ENCODE results near the gene RASA4B.
"Not testable (repeated sequence)": the region's sequence is repeated elsewhere in the genome, so short reads cannot be mapped to it uniquely, and the experiment has no call there.

Gene RASA4B

GRCh38 chr7:102478314-102479208 lies 39.0 kb downstream of the RASA4B start, which contains the start of gene POLR2J:
Gene POLR2J, minus strand, starts transcription at chr7:102478922. Its CDS starts 62 bp downstream, at chr7:102478860.
- not testable (repeated sequence) for H3K27ac ChIP-seq (replicated peaks; ENCODE audit: low read length); H2BK12ac ChIP-seq (ENCODE audit: low read length); H3K9me3 ChIP-seq (replicated peaks in 1 of 2; ENCODE audit: control insufficient read depth in 2 of 2, insufficient read depth in 1 of 2, low read depth in 1 of 2, low read length in 2 of 2); H2AK5ac ChIP-seq (ENCODE audit: low read depth, low read length); H4K8ac ChIP-seq (ENCODE audit: low read depth, low read length); H2BK15ac ChIP-seq (ENCODE audit: low read length); H4K91ac ChIP-seq (ENCODE audit: low read depth, low read length, poor library complexity); H3K14ac ChIP-seq (ENCODE audit: low read length); H3K4ac ChIP-seq (ENCODE audit: low read length); H3K18ac ChIP-seq (ENCODE audit: low read length); H3K27me3 ChIP-seq (ENCODE audit: control insufficient read depth in 3 of 3, insufficient read depth in 3 of 3, low read depth in 1 of 3, low read length in 3 of 3); H3K23ac ChIP-seq (ENCODE audit: low read depth, low read length, poor library complexity); H3K36me3 ChIP-seq (replicated peaks in 1 of 2; ENCODE audit: control insufficient read depth in 2 of 2, insufficient read depth in 2 of 2, low read length in 2 of 2); H2BK120ac ChIP-seq (ENCODE audit: low read depth, low read length); H3K79me1 ChIP-seq (ENCODE audit: low read depth, low read length); H2BK5ac ChIP-seq (ENCODE audit: low read length); H3K9ac ChIP-seq (ENCODE audit: low read depth, low read length, poor library complexity); H3K4me1 ChIP-seq (ENCODE audit: control insufficient read depth in 2 of 2, insufficient read depth in 1 of 2, low read depth in 1 of 2, low read length in 2 of 2)
- DNase-seq (ENCODE audit: low spot score): peak; percentile 79
- Histone ChIP-seq H2AFZ (ENCODE audit: low read length) (peak within 1 kb of the TSS; percentile 49), H3K4me3 (ENCODE audit: low read length in 2 of 2) (peak within 1 kb of the TSS; percentile 41 to 67), H3K4me2 (ENCODE audit: insufficient read depth, low read length, poor library complexity, severe bottlenecking) (peak within 1 kb of the TSS; percentile 11)
- WGBS, 2 donors (ENCODE audit: extremely low coverage in 2 of 2, insufficient read length in 2 of 2, insufficient replicate concordance in 1 of 2): no CpG with 5 or more reads among the region's 72 CpGs

GRCh38 chr7:102474736-102475435 lies 42.7 kb downstream of the RASA4B start:
- H3K4ac ChIP-seq (ENCODE audit: low read length); H3K4me2 ChIP-seq (ENCODE audit: insufficient read depth, low read length, poor library complexity, severe bottlenecking); H3K23ac ChIP-seq (ENCODE audit: low read depth, low read length, poor library complexity); H3K79me1 ChIP-seq (ENCODE audit: low read depth, low read length); H2AFZ ChIP-seq (ENCODE audit: low read length); H4K91ac ChIP-seq (ENCODE audit: low read depth, low read length, poor library complexity); H2BK15ac ChIP-seq (ENCODE audit: low read length); H2AK5ac ChIP-seq (ENCODE audit: low read depth, low read length); H2BK12ac ChIP-seq (ENCODE audit: low read length); H3K4me1 ChIP-seq (ENCODE audit: control insufficient read depth in 2 of 2, insufficient read depth in 1 of 2, low read depth in 1 of 2, low read length in 2 of 2); H3K9me3 ChIP-seq (replicated peaks in 1 of 2; ENCODE audit: control insufficient read depth in 2 of 2, insufficient read depth in 1 of 2, low read depth in 1 of 2, low read length in 2 of 2); H3K18ac ChIP-seq (ENCODE audit: low read length); H2BK120ac ChIP-seq (ENCODE audit: low read depth, low read length); H3K9ac ChIP-seq (ENCODE audit: low read depth, low read length, poor library complexity); H3K27me3 ChIP-seq (ENCODE audit: control insufficient read depth in 3 of 3, insufficient read depth in 3 of 3, low read depth in 1 of 3, low read length in 3 of 3); DNase-seq (ENCODE audit: low spot score); H3K27ac ChIP-seq (replicated peaks; ENCODE audit: low read length); H3K4me3 ChIP-seq (ENCODE audit: low read length in 2 of 2); H3K14ac ChIP-seq (ENCODE audit: low read length); H4K8ac ChIP-seq (ENCODE audit: low read depth, low read length); H2BK5ac ChIP-seq (ENCODE audit: low read length): not testable (repeated sequence)
- peaks cover 12 to 32% of the 10 kb centered on the region in 2 donors for H3K36me3 ChIP-seq (replicated peaks in 1 of 2; ENCODE audit: control insufficient read depth in 2 of 2, insufficient read depth in 2 of 2, low read length in 2 of 2)
- WGBS, 2 donors (ENCODE audit: extremely low coverage in 2 of 2, insufficient read length in 2 of 2, insufficient replicate concordance in 1 of 2): no CpG with 5 or more reads among the region's 19 CpGs

- H3K9ac ChIP-seq (ENCODE audit: low read depth, low read length, poor library complexity); H3K14ac ChIP-seq (ENCODE audit: low read length); H2AFZ ChIP-seq (ENCODE audit: low read length); H4K8ac ChIP-seq (ENCODE audit: low read depth, low read length); H2BK12ac ChIP-seq (ENCODE audit: low read length); H3K4me1 ChIP-seq (ENCODE audit: control insufficient read depth in 2 of 2, insufficient read depth in 1 of 2, low read depth in 1 of 2, low read length in 2 of 2); H3K4me3 ChIP-seq (ENCODE audit: low read length in 2 of 2); H3K79me1 ChIP-seq (ENCODE audit: low read depth, low read length); H3K23ac ChIP-seq (ENCODE audit: low read depth, low read length, poor library complexity); H3K4me2 ChIP-seq (ENCODE audit: insufficient read depth, low read length, poor library complexity, severe bottlenecking); H2BK120ac ChIP-seq (ENCODE audit: low read depth, low read length); H3K4ac ChIP-seq (ENCODE audit: low read length); H2BK15ac ChIP-seq (ENCODE audit: low read length); DNase-seq (ENCODE audit: low spot score); H3K27me3 ChIP-seq (ENCODE audit: control insufficient read depth in 3 of 3, insufficient read depth in 3 of 3, low read depth in 1 of 3, low read length in 3 of 3); H3K9me3 ChIP-seq (replicated peaks in 1 of 2; ENCODE audit: control insufficient read depth in 2 of 2, insufficient read depth in 1 of 2, low read depth in 1 of 2, low read length in 2 of 2); H2AK5ac ChIP-seq (ENCODE audit: low read depth, low read length); H3K27ac ChIP-seq (replicated peaks; ENCODE audit: low read length); H2BK5ac ChIP-seq (ENCODE audit: low read length); H3K18ac ChIP-seq (ENCODE audit: low read length); H4K91ac ChIP-seq (ENCODE audit: low read depth, low read length, poor library complexity): not testable (repeated sequence)
- H3K36me3 ChIP-seq (replicated peaks in 1 of 2; ENCODE audit: control insufficient read depth in 2 of 2, insufficient read depth in 2 of 2, low read length in 2 of 2): peaks cover 16 to 39% of the 10 kb centered on the region in 2 donors
- no CpG with 5 or more reads among the region's 14 CpGs for WGBS, 2 donors (ENCODE audit: extremely low coverage in 2 of 2, insufficient read length in 2 of 2, insufficient replicate concordance in 1 of 2)
These were observed 43.5 kb downstream of the RASA4B start for GRCh38 chr7:102474116-102474515.
